ENCODE results near the gene STK32B. TPM values are rescaled to one million over a fixed set of nuclear protein-coding genes. Genes with fewer than 3 reads are reported as not detected.

STK32B gene
- total RNA-seq, 2 donors from 2014 or later, result 0.09 to 7.3 TPM

DNA sequence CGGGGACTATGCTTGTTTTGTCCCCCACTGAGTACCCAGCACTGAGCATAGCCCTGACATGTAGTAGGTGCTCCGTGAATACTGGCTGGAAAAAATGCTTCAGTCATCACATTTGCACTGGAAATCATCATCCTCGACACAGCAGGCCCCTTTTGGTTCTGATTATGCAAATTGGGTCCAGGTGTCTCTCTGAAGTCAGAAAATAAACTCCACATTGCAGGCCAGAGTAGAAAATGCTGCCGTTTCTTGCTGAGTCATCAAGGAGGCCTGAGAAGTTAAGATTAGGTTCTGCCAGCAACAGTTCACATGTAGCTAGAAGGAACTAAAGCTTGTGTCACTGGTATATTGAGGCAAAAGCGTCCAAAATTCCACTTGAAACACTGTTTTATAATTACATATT, 15.0 kb upstream of the STK32B start:
- no peak for TF ChIP-seq POLR2AphosphoS5 (IDR thresholded peaks at IDR 0.05)
- TF ChIP-seq, protein P1, sequence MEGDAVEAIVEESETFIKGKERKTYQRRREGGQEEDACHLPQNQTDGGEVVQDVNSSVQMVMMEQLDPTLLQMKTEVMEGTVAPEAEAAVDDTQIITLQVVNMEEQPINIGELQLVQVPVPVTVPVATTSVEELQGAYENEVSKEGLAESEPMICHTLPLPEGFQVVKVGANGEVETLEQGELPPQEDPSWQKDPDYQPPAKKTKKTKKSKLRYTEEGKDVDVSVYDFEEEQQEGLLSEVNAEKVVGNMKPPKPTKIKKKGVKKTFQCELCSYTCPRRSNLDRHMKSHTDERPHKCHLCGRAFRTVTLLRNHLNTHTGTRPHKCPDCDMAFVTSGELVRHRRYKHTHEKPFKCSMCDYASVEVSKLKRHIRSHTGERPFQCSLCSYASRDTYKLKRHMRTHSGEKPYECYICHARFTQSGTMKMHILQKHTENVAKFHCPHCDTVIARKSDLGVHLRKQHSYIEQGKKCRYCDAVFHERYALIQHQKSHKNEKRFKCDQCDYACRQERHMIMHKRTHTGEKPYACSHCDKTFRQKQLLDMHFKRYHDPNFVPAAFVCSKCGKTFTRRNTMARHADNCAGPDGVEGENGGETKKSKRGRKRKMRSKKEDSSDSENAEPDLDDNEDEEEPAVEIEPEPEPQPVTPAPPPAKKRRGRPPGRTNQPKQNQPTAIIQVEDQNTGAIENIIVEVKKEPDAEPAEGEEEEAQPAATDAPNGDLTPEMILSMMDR (IDR thresholded peaks at IDR 0.05), result no peak
- no peak for TF ChIP-seq POLR2A (IDR thresholded peaks at IDR 0.05)
- Histone ChIP-seq H3K4me1 (replicated peaks) (no peaks in the 10 kb centered on the region), H3K27me3 (replicated peaks; ENCODE audit: insufficient read depth) (no peaks in the 10 kb centered on the region), H3K27ac (no peak overlapping the region), H3K4me3 (no peak overlapping the region), H3K9me3 (no peaks in the 10 kb centered on the region), H3K36me3 (no peaks in the 10 kb centered on the region)
- WGBS, result 42% methylated on average over 5 of the region's 5 CpGs
- intact Hi-C loops (cut with DNase I), result no loop called here
- no peak for DNase-seq (ENCODE audit: low spot score)

DNA sequence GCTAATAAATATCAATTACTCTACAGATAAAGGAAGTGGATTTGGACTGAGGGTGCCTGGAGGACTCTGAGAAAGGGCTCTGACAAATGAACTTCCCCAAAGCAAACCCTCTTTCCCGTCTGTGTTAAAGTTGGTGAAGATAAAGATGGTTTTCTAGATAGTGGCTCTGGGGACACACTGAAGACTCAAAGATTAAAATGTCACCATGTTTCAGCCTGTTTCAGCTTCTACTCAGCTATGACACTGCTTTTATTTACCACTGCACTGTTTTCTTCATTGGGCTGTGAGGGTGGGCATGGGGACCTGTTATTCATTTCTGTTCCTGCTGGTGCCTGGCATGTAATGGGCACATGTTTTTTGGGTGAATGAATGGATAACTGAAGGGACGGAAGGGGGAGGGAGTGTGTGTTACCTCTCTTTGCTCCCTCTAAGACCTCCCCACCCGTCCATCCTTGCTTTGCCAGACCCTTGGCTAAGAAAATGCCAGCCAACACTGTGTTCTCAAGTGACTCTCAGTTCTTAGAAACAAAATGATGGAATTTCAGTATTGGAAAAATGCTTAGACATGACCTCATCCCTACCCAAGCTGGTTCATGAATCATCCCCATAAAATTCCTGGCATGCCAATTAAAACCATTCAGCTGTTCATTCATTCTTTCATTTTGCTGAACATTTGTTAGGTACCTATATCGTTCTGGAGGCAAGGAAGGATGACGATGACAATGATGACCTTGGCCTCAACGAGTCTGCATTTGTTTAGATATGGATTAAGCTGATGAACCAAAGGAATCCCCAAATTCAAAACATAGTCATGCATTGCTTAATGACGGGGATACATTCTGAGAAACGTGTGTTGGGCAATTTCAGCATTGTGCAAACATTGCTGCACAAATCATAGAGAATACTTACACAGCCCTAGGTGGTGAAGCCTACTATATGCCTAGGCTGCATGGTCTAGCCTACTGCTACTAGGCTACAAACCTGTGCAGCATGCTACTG, 13.4 kb upstream of the STK32B start:
- whole genome bisulfite sequencing, result 49% methylated on average over 8 of the region's 8 CpGs
- H3K4me1 ChIP-seq (replicated peaks), result no peaks in the 10 kb centered on the region

DNA sequence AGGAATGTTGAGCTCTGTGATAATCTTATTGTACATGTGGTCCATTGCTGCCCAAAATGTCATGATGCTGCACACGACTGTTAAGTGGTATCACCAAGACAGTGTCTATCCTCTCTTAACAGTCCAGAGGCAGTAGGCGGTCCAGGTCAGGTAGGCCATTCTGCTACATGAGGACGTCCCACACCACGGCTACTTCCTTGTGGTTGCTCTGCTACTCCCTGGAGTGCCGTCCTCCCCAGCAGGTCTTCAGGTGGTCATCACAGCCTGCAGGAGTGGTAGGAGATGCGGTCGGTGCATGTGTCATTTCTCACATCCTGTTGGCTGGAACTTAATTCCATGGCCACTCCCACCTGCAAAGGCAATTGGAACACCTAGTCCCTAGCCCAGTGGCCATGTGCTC, 11.5 kb upstream of the STK32B start:
- WGBS, result 95% methylated on average over 7 of the region's 7 CpGs
- intact Hi-C loops (cut with DNase I), result no loop called here

More for the DNA sequence above, 13.4 kb upstream of the STK32B start:
- DNase-seq (ENCODE audit: low spot score), result no peak
- intact Hi-C loops (cut with DNase I), result no loop called here
- Histone ChIP-seq H3K9me3 (no peaks in the 10 kb centered on the region), H3K27ac (no peak overlapping the region), H3K27me3 (replicated peaks; ENCODE audit: insufficient read depth) (no peaks in the 10 kb centered on the region), H3K4me3 (no peak overlapping the region), H3K36me3 (no peaks in the 10 kb centered on the region)
- TF ChIP-seq, protein P1 (IDR thresholded peaks at IDR 0.05), result no peak
- TF ChIP-seq POLR2AphosphoS5 (IDR thresholded peaks at IDR 0.05), result peak; percentile 8

DNA sequence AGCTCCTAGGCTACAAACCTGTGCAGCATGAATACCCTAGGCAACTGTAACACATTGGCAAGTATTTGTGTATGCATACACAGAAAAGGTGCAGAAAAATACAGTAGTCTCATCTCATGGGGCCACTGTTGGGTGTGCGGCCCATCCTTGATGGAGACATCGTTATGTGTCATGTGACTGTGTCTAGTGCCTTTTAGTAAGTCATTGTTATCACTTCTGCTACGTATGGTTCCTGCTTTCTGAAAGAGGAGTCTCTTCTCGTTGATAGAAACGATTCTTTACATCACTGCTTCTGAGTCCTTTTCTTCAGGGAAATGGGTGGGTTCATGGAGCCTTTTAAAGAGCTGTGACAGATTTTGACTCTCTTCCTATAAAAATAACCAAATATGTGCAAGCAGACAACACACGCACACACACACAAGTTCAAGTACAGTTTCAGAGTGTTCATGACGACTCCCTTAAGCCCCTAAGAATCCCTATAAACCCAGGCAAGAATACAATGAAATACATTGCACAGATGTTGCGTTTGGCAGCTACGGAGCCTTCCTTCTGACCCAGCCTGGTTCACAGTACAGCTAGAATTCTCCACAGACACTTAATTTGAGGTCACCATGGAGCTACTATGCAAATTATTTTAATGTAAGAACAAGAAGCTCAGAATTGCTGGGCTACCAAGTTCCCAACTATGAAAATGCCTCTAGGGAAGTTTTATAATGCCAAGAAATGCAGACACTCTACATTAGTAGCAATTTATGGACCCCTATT, 10.2 kb upstream of the STK32B start:
- Histone ChIP-seq H3K9me3 (no peaks in the 10 kb centered on the region), H3K36me3 (no peaks in the 10 kb centered on the region), H3K27me3 (replicated peaks; ENCODE audit: insufficient read depth) (no peaks in the 10 kb centered on the region), H3K4me3 (no peak overlapping the region), H3K4me1 (replicated peaks) (no peaks in the 10 kb centered on the region), H3K27ac (no peak overlapping the region)
- intact Hi-C loops (cut with DNase I), result no loop called here
- TF ChIP-seq, protein P1 (IDR thresholded peaks at IDR 0.05), result no peak
- TF ChIP-seq POLR2AphosphoS5 (IDR thresholded peaks at IDR 0.05) (no peak), POLR2A (IDR thresholded peaks at IDR 0.05) (no peak)
- DNase-seq (ENCODE audit: low spot score), result no peak
- WGBS, result 47% methylated on average over 9 of the region's 9 CpGs

More for the DNA sequence above, 11.5 kb upstream of the STK32B start:
- no peaks in the 10 kb centered on the region for H3K36me3 ChIP-seq
- no peaks in the 10 kb centered on the region for H3K27me3 ChIP-seq (replicated peaks; ENCODE audit: insufficient read depth)
- H3K4me1 ChIP-seq (replicated peaks), result no peaks in the 10 kb centered on the region
- no peak overlapping the region for H3K4me3 ChIP-seq
- DNase-seq (ENCODE audit: low spot score), result no peak
- H3K9me3 ChIP-seq, result no peaks in the 10 kb centered on the region
- TF ChIP-seq POLR2AphosphoS5 (IDR thresholded peaks at IDR 0.05), result no peak
- TF ChIP-seq, protein P1 (IDR thresholded peaks at IDR 0.05), result no peak
- H3K27ac ChIP-seq, result no peak overlapping the region
